HepG2 (cell line): ENCODE results near the gene GALNTL6.

Source experiments
- ARID2 ChIP-seq: sonication (generic); formaldehyde crosslinking; IDR thresholded peaks from 2 replicates; pipeline ENCODE4 v1.8.1; 2022; ENCODE audit warnings: mild to moderate bottlenecking, missing genetic modification reagents, borderline replicate concordance
- ATF1 ChIP-seq: IDR thresholded peaks from 2 replicates; pipeline ENCODE4 v1.6.1; 2016; ENCODE audit warnings: mild to moderate bottlenecking, control low read depth
- CTCF ChIP-seq: sonication (generic); formaldehyde crosslinking; IDR thresholded peaks from 2 replicates; pipeline ENCODE4 v1.5.0; 2020; ENCODE audit warnings: mild to moderate bottlenecking, missing genetic modification reagents, moderate library complexity
- RFX5 ChIP-seq: IDR thresholded peaks from 2 replicates; pipeline ENCODE4 v1.6.1; 2011; ENCODE audit warnings: low read depth, low read length, improper control_type of control experiment
- SP5 ChIP-seq: IDR thresholded peaks from 2 replicates; pipeline ENCODE4 v1.6.1; 2016; ENCODE audit warnings: low read depth, borderline replicate concordance
- TAF1 ChIP-seq: sonication (generic); formaldehyde crosslinking; IDR thresholded peaks from 2 replicates; pipeline ENCODE4 v1.4.0; 2020; ENCODE audit warnings: missing genetic modification reagents

- TF ChIP-seq CTCF (no peak), ARID2 (CRISPR knock-in tag) (no peak), ATF1 (no peak), RFX5 (no peak), TAF1 (CRISPR knock-in tag) (no peak), SP5 (no peak)
Observed at GRCh38 chr4:172515266-172515879, 702.2 kb downstream of the GALNTL6 start.
